Activated naive CD4-positive, alpha-beta T cell treated with anti-CD3 and anti-CD28 coated beads, Interleukin-2, amount 10 ng/mL, durations not matched to agents 7 days and 5 days (primary cell): ENCODE measurements around the gene EXOG.
"Not testable (repeated sequence)": the region's sequence is repeated elsewhere in the genome, so short reads cannot be mapped to it uniquely, and the experiment has no call there.

Experiments
- CTCF ChIA-PET: fragments of 350-600 bp; sonication (Branson Sonifier 250); formaldehyde crosslinking; loops from one replicate; lab custom pipeline; 2021; ENCODE audit warnings: antibody characterized with exemption; lab: Charles Lee
- DNase-seq: peaks from one replicate; pipeline ENCODE4 v3.0.0-alpha.2; 2020
- H3K27ac Mint-ChIP-seq: one replicate; pipeline ENCODE4 v1.8.0; 2021; ENCODE audit warnings: mild to moderate bottlenecking, moderate library complexity, mixed read lengths
- H3K27me3 Mint-ChIP-seq: one replicate; pipeline ENCODE4 v1.8.0; 2021; ENCODE audit warnings: mild to moderate bottlenecking, mixed read lengths
- H3K36me3 Mint-ChIP-seq: one replicate; pipeline ENCODE4 v1.8.0; 2021; ENCODE audit warnings: mixed read lengths
- H3K4me1 Mint-ChIP-seq: one replicate; pipeline ENCODE4 v1.8.0; 2021; ENCODE audit warnings: mixed read lengths
- H3K4me3 Mint-ChIP-seq: one replicate; pipeline ENCODE4 v1.8.0; 2021; ENCODE audit warnings: mild to moderate bottlenecking, moderate library complexity, mixed read lengths
- H3K9me3 Mint-ChIP-seq: one replicate; pipeline ENCODE4 v1.8.0; 2021; ENCODE audit warnings: mixed read lengths

Gene EXOG

DNA sequence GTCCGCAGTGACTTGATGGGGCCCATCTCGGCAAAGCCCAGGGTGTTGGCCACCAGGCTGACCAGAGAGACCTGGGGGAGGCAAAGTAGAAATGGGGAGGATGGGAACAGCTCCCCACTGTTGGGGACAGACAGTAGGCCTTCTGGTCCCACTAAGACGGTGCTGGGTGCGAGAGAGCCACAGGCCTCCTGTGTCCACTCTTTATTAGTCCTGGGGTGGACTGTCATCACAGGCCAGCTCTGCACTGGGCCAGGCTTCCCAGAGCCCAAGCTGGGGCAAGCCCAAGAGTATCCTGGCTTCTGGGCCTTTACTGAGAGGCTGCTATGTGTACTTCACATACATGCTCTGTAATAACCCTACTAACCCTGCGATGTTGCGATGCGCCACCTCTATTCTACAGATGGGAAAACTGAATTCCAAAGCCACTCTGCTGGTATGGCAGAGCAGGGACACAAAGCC is 66.4 kb downstream of the EXOG start:
- H3K27me3 Mint-ChIP-seq, result peaks cover 9% of the 10 kb centered on the region
- CTCF ChIA-PET, result no interaction called here
- H3K4me1 Mint-ChIP-seq, result no peaks in the 10 kb centered on the region
- DNase-seq, result peak; percentile 5
- no peaks in the 10 kb centered on the region for H3K9me3 Mint-ChIP-seq
- H3K36me3 Mint-ChIP-seq, result no peaks in the 10 kb centered on the region
- H3K4me3 Mint-ChIP-seq, result no peak overlapping the region
- no peak overlapping the region for H3K27ac Mint-ChIP-seq

DNA sequence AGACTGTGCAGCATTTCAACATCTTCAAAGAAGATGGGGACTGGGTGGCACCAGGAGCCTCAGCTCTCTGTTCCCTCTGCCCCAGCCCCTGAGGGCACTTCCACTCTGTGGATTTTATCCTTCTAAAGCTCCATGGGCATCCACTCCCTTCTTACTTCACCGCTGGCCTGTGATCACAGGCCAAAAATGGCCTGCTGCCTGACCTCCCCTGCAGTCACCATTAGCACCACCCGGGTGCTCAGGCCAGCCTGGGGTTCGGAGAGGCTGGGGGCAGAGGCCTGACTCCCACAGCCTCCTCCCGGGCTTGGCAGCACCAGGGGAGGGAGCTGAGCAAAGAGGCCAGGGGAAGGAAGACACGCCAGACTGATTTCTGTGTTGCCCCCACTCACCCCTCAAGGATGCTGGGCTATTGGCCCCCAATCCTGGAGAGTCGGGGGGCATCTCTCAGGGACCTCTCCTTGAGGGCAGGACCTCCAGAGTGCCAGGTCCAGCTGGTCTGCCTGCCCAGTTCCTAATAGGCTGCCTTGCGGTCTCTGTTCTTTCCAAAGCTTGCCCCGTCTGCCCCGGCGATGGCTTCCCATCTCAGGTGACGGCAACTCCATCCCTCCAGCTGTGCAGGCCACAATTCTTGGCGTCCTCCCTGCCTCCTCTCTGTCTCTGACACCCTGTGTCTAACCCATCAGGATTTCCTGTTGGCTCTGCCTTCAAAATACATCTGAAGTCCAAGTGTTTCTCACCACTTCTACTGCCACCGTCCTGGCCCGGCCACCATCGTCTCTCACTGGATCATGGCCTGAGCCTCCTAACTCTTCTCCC is 67.1 kb downstream of the EXOG start:
- peaks cover 7% of the 10 kb centered on the region for H3K27me3 Mint-ChIP-seq
- H3K36me3 Mint-ChIP-seq, result no peaks in the 10 kb centered on the region
- CTCF ChIA-PET, result no interaction called here
- no peaks in the 10 kb centered on the region for H3K4me1 Mint-ChIP-seq
- no peak overlapping the region for H3K27ac Mint-ChIP-seq
- H3K4me3 Mint-ChIP-seq, result no peak overlapping the region
- no peaks in the 10 kb centered on the region for H3K9me3 Mint-ChIP-seq
- DNase-seq, result peak; percentile 16

GRCh38 chr3:38563886-38564270 is 67.7 kb downstream of the EXOG start:
- Mint-ChIP-seq H3K27me3 (peaks cover 5% of the 10 kb centered on the region), H3K9me3 (no peaks in the 10 kb centered on the region), H3K4me3 (no peak overlapping the region), H3K4me1 (no peaks in the 10 kb centered on the region), H3K36me3 (no peaks in the 10 kb centered on the region), H3K27ac (no peak overlapping the region)
- CTCF ChIA-PET, result no interaction called here
- peak; percentile 1 for DNase-seq

- peak; percentile 5 for DNase-seq
- H3K4me1 Mint-ChIP-seq, result no peaks in the 10 kb centered on the region
- no peak overlapping the region for H3K27ac Mint-ChIP-seq
- no peaks in the 10 kb centered on the region for H3K36me3 Mint-ChIP-seq
- no peaks in the 10 kb centered on the region for H3K9me3 Mint-ChIP-seq
- no peak overlapping the region for H3K4me3 Mint-ChIP-seq
- CTCF ChIA-PET, result interaction anchor here (0.7 kb wide), 1 partner anchor 69 kb away, joined by 3 read pairs; no protein-coding TSS in a partner anchor
- peaks cover 5% of the 10 kb centered on the region for H3K27me3 Mint-ChIP-seq
Observed at GRCh38 chr3:38564631-38565338, 68.6 kb downstream of the EXOG start.

- no peaks in the 10 kb centered on the region for H3K4me1 Mint-ChIP-seq
- no peaks in the 10 kb centered on the region for H3K36me3 Mint-ChIP-seq
- H3K9me3 Mint-ChIP-seq, result no peaks in the 10 kb centered on the region
- H3K4me3 Mint-ChIP-seq, result no peak overlapping the region
- peak; percentile 2 for DNase-seq
- H3K27ac Mint-ChIP-seq, result peak overlapping the region; percentile 28
- no peaks in the 10 kb centered on the region for H3K27me3 Mint-ChIP-seq
- CTCF ChIA-PET, result no interaction called here
Observed at GRCh38 chr3:38565339-38566214, 69.4 kb downstream of the EXOG start.

DNA sequence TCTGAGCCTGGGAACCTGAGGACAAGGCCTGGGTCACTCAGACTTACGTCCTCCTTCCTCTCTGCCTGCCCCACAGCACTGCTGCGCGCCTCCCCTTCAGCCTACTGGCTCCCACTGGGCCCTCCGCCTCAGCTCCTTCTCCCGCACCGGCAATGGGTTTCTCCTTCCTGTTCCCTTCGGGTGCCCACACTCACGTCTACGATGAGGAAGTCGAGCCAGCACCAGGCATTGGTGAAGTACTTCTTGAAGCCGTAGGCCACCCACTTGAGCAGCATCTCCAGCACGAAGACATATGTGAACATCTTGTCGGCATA is 70.0 kb downstream of the EXOG start:
- Mint-ChIP-seq H3K27me3 (no peaks in the 10 kb centered on the region), H3K9me3 (no peaks in the 10 kb centered on the region), H3K4me1 (no peaks in the 10 kb centered on the region), H3K27ac (no peak overlapping the region), H3K36me3 (no peaks in the 10 kb centered on the region), H3K4me3 (no peak overlapping the region)
- CTCF ChIA-PET, result no interaction called here
- DNase-seq, result peak; percentile 15

DNA sequence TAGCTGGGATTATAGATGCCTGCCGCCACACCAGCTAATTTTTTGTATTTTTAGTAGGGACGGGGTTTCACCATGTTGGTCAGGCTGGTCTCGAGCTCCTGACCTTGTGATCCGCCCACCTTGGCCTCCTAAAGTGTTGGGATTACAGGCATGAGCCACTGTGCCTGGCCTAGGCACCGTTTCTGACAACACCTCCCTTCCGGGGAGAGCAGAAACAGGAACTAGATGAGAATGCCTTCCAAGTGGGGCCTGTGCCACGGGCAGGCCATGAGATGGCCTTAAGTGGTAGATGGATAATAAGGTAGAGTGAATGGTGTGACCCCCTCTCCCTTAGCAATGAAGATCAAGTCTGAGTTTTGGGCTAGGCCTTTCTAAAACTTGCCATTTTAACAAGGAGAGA is 70.7 kb downstream of the EXOG start:
- H3K4me1 Mint-ChIP-seq, H3K27me3 Mint-ChIP-seq, H3K9me3 Mint-ChIP-seq, H3K4me3 Mint-ChIP-seq, H3K27ac Mint-ChIP-seq, H3K36me3 Mint-ChIP-seq, CTCF ChIA-PET, DNase-seq: not testable (repeated sequence)

DNA sequence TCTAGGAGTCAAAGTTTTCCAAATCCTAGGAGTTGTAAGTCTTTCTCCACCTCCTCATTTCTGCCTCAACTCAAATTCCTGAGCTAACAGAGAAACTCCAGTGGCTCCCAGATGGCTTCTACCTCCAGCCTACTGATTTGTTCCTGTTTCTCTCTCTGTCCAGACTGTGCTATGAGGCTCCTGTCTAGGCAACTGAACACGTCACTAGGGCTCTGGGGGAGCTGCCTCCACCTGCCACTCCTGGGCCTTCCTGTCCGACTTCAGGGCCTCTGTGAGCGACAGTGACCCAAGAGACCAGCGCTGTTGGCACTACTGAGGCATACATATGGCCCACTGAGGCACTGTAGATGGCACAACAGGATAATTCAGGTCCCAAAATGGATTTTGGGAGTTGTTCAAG is 71.4 kb downstream of the EXOG start:
- H3K27ac Mint-ChIP-seq, result no peak overlapping the region
- no peaks in the 10 kb centered on the region for H3K9me3 Mint-ChIP-seq
- no peaks in the 10 kb centered on the region for H3K27me3 Mint-ChIP-seq
- no peaks in the 10 kb centered on the region for H3K4me1 Mint-ChIP-seq
- no peak overlapping the region for H3K4me3 Mint-ChIP-seq
- H3K36me3 Mint-ChIP-seq, result no peaks in the 10 kb centered on the region
- DNase-seq, result peak; percentile 6
- CTCF ChIA-PET, result no interaction called here

- Mint-ChIP-seq H3K27ac (no peak overlapping the region), H3K4me3 (no peak overlapping the region), H3K36me3 (no peaks in the 10 kb centered on the region), H3K9me3 (no peaks in the 10 kb centered on the region), H3K4me1 (no peaks in the 10 kb centered on the region), H3K27me3 (peaks cover 17% of the 10 kb centered on the region)
- CTCF ChIA-PET, result interaction anchor here (0.7 kb wide), 1 partner anchor 13 kb away, joined by 4 read pairs; no protein-coding TSS in a partner anchor
- DNase-seq, result no peak
Observed at GRCh38 chr3:38573111-38573510, 77.0 kb downstream of the EXOG start.

- Mint-ChIP-seq H3K9me3 (no peaks in the 10 kb centered on the region), H3K36me3 (no peaks in the 10 kb centered on the region), H3K4me3 (no peak overlapping the region), H3K4me1 (no peaks in the 10 kb centered on the region), H3K27me3 (peaks cover 17% of the 10 kb centered on the region), H3K27ac (no peak overlapping the region)
- DNase-seq, result peak; percentile 18
- CTCF ChIA-PET, result interaction anchor here (0.7 kb wide), 1 partner anchor 12 kb away, joined by 4 read pairs; no protein-coding TSS in a partner anchor
Observed at GRCh38 chr3:38573556-38573955, 77.4 kb downstream of the EXOG start.

DNA sequence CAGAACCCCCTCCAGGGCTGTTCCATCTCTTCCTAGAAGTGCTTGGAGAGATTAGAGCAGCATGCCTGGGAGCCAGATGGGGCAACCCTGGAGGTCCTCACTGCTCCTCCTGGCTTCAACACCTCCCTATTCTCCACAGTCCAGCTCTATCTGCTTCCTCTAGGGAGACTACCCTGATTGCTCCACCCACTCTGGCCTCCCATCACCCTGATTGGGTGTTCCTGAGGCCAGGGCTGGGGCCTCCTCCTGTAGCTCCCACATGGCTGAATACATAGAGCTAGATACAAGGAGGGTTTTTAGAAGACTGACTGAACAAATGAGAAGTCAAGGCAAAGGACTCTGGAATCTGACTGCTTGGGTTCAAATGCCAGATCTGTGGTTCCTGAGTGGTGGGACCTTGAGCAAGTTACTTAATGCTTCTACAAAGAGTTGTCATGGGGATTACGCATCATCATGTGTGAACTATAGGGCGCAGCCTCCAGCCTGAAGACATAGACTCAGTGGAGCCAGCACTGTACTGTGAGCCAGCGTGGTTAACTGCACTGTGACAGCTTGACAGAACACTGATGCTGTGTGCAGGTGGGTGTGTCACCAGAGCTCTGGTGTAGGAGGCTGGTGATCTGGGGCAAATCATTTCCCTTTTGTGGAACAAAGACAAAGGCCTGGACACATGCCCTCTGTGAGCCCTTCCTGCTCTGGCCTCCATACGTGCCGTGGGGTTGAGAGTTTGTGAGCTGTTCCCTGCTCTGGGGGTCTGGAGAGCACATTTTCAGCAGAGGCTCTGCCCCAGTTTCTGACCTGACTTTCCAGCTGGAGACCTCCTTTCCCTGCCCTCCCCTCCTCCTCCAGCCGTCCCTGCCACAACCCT is 78.5 kb downstream of the EXOG start:
- peak; percentile 5 for DNase-seq
- H3K36me3 Mint-ChIP-seq, result no peaks in the 10 kb centered on the region
- H3K27ac Mint-ChIP-seq, result no peak overlapping the region
- H3K4me1 Mint-ChIP-seq, result no peaks in the 10 kb centered on the region
- no peaks in the 10 kb centered on the region for H3K9me3 Mint-ChIP-seq
- peaks cover 17% of the 10 kb centered on the region for H3K27me3 Mint-ChIP-seq
- CTCF ChIA-PET, result interaction anchor here (0.8 to 1.3 kb wide), 2 partner anchors 23 to 31 kb away, joined by 3 read pairs; no protein-coding TSS in a partner anchor
- no peak overlapping the region for H3K4me3 Mint-ChIP-seq

DNA sequence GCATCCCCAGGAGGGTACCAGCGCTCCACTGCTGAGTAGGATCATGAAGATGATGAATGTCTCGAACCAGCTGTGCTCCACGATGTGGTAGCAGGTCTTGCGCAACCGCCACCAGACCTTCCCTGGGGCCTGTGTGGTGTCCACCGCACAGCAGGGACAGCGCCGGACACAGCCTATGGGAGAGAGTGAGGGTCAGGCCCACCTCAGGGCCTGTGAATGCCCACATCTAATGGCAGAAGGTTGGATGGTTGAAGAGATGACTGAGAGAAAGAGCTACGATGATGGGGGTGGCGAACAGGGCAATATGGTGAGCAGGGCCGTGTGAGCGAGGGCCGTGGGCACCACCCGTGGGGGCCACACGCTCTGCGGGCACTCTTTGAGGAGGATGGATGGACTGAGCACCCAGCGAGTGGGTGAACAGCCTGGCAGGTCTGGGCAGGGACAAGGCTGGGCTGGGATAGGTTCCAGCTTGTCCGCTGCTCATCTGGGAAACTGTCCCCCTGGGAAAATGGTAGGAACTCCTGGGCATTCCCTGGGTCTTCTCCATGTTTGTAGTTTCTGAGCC is 79.2 kb downstream of the EXOG start:
- Mint-ChIP-seq H3K36me3 (no peaks in the 10 kb centered on the region), H3K27ac (no peak overlapping the region), H3K4me1 (no peaks in the 10 kb centered on the region), H3K4me3 (no peak overlapping the region), H3K9me3 (no peaks in the 10 kb centered on the region), H3K27me3 (peaks cover 17% of the 10 kb centered on the region)
- CTCF ChIA-PET, result interaction anchor here (1.3 kb wide), 1 partner anchor 22 kb away, joined by 3 read pairs; no protein-coding TSS in a partner anchor
- peak; percentile 13 for DNase-seq
